ENCODE results near the gene CD200R1. TPM values are rescaled to one million over a fixed set of nuclear protein-coding genes. Genes with fewer than 3 reads are reported as not detected.

The CD200R1 gene
- total and polyA plus RNA-seq, 2 of the 8 experiments (the other 6 are each of a cell fraction or from before 2014, with no cell fraction given), result 0.02 TPM; not detected in 1

- CTCF ChIA-PET (ENCODE audit: partially characterized antibody), result interaction anchor here (0.7 to 1.5 kb wide), 4 partner anchors 8 to 334 kb away, joined by 3 to 5 read pairs (median 4); no protein-coding TSS in a partner anchor
- H3K79me1 ChIP-seq (ENCODE audit: low read depth, low read length), result no peaks in the 10 kb centered on the region
- no peak overlapping the region for H3K9ac ChIP-seq (replicated peaks in 1 of 4; ENCODE audit: extremely low read depth in 1 of 4, low read depth in 3 of 4, low read length in 3 of 4)
- no peak overlapping the region for H4K91ac ChIP-seq (replicated peaks; ENCODE audit: insufficient read length, low read length)
- no peak overlapping the region for H3K4me3 ChIP-seq (ENCODE audit: extremely low read depth in 1 of 4, insufficient read depth in 2 of 4, low read depth in 3 of 4, low read length in 4 of 4)
- FAIRE-seq, result no peak
- no peak overlapping the region for H2AK5ac ChIP-seq (ENCODE audit: low read depth, low read length)
- no peak overlapping the region for H3K14ac ChIP-seq (ENCODE audit: insufficient read length)
- 85% methylated on average over 2 of the region's 2 CpGs; no CpG with 5 or more reads in 1 of the 2 experiments for WGBS, 2 experiments (ENCODE audit: extremely low coverage in 1 of 2, insufficient coverage in 1 of 2, insufficient read length in 1 of 2, insufficient replicate concordance in 2 of 2, low coverage in 1 of 2, low lambda C conversion rate in 2 of 2, missing lambda C conversion rate in 1 of 2)
- no peak for DNase-seq (ENCODE audit: low read depth in 1 of 2, low spot score in 2 of 2)
- no peaks in the 10 kb centered on the region for H3K4me1 ChIP-seq (replicated peaks in 1 of 4; ENCODE audit: control insufficient read depth in 3 of 4, insufficient read depth in 4 of 4, low read length in 3 of 4)
- no peaks in the 10 kb centered on the region for H3K27me3 ChIP-seq (replicated peaks in 1 of 4; ENCODE audit: control insufficient read depth in 3 of 4, extremely low read depth in 1 of 4, insufficient read depth in 3 of 4, low read length in 3 of 4)
- no peak overlapping the region for H2BK12ac ChIP-seq (ENCODE audit: low read depth, low read length)
- H4K20me1 ChIP-seq (replicated peaks in 1 of 2; ENCODE audit: control insufficient read depth in 1 of 2, insufficient read depth in 2 of 2, low read length in 2 of 2), result no peaks in the 10 kb centered on the region
- no peak overlapping the region for H2BK5ac ChIP-seq (ENCODE audit: low read depth, low read length)
- no peak overlapping the region for H3K23ac ChIP-seq (ENCODE audit: insufficient read length)
- H3K79me2 ChIP-seq (ENCODE audit: control insufficient read depth in 1 of 2, insufficient read depth in 2 of 2, low read length in 2 of 2), result no peaks in the 10 kb centered on the region
- no peak overlapping the region for H3K56ac ChIP-seq (replicated peaks; ENCODE audit: insufficient read length, low read depth, low read length)
- no peaks in the 10 kb centered on the region for H3K9me3 ChIP-seq (ENCODE audit: insufficient read depth in 2 of 2, low read depth in 1 of 2, low read length in 1 of 2)
- no peak overlapping the region for H2BK120ac ChIP-seq (replicated peaks; ENCODE audit: low read depth, low read length)
- H4K8ac ChIP-seq (ENCODE audit: extremely low read depth, insufficient read depth, low read length), result no peak overlapping the region
- H3K18ac ChIP-seq (ENCODE audit: extremely low read depth, low read length), result no peak overlapping the region
- no peak overlapping the region for H2AFZ ChIP-seq (ENCODE audit: low read length)
- no peak overlapping the region for H3K4me2 ChIP-seq (ENCODE audit: insufficient read depth in 1 of 2, low read depth in 2 of 2, low read length in 2 of 2)
- no peaks in the 10 kb centered on the region for H3K23me2 ChIP-seq (ENCODE audit: low read depth, low read length)
- POLR2A ChIA-PET (ENCODE audit: partially characterized antibody), result no interaction called here
- no peak overlapping the region for H3K27ac ChIP-seq (ENCODE audit: low read depth, low read length)
- no peak overlapping the region for H2BK15ac ChIP-seq (ENCODE audit: low read length)
- no peak overlapping the region for H2BK20ac ChIP-seq (ENCODE audit: low read length)
- H3K36me3 ChIP-seq (ENCODE audit: control insufficient read depth in 2 of 4, insufficient read depth in 4 of 4, low read length in 3 of 4), result no peaks in the 10 kb centered on the region
- no peak overlapping the region for H3K4ac ChIP-seq (replicated peaks; ENCODE audit: insufficient read length, low read depth, low read length)
- no peak overlapping the region for H4K5ac ChIP-seq (ENCODE audit: insufficient read length, low read depth, low read length)
- no peak for TF ChIP-seq JUND (IDR thresholded peaks at IDR 0.05; ENCODE audit: low read length)
- TF ChIP-seq BACH1 (IDR thresholded peaks at IDR 0.05; ENCODE audit: low read length), result no peak
- no peak for TF ChIP-seq CBX8 (IDR thresholded peaks at IDR 0.05; ENCODE audit: borderline replicate concordance, low read depth, low read length)
- TF ChIP-seq RFX5 (IDR thresholded peaks at IDR 0.05; ENCODE audit: borderline replicate concordance, low read depth, low read length), result no peak
- no peak for TF ChIP-seq JUN (IDR thresholded peaks at IDR 0.05; ENCODE audit: low read depth, low read length)
- no peak for TF ChIP-seq POU5F1 (IDR thresholded peaks at IDR 0.05; ENCODE audit: low read depth, low read length)
- TF ChIP-seq EZH2 (IDR thresholded peaks at IDR 0.05; ENCODE audit: low read depth, low read length, severe bottlenecking), result no peak
- TF ChIP-seq HDAC2 (IDR thresholded peaks at IDR 0.05; ENCODE audit: borderline replicate concordance in 1 of 2, low read depth in 2 of 2, low read length in 2 of 2), result no peak
- no peak for TF ChIP-seq SIN3A (conservative IDR thresholded peaks at IDR 0.05 in 1 of 2, IDR thresholded peaks at IDR 0.05 in 1 of 2; ENCODE audit: low read depth in 1 of 2, low read length in 2 of 2)
- no peak for TF ChIP-seq RXRA (IDR thresholded peaks at IDR 0.05; ENCODE audit: insufficient read depth, low read depth, low read length)
- TF ChIP-seq POLR2AphosphoS5 (IDR thresholded peaks at IDR 0.05; ENCODE audit: low read depth, low read length), result no peak
- no peak for TF ChIP-seq CTBP2 (IDR thresholded peaks at IDR 0.05; ENCODE audit: borderline replicate concordance, insufficient read depth, insufficient read length, low read length)
- TF ChIP-seq SUZ12 (IDR thresholded peaks at IDR 0.05; ENCODE audit: low read length), result no peak
- no peak for TF ChIP-seq TBP (IDR thresholded peaks at IDR 0.05; ENCODE audit: low read depth, low read length)
- TF ChIP-seq EGR1 (IDR thresholded peaks at IDR 0.05; ENCODE audit: borderline replicate concordance, low read depth, low read length), result no peak
Measured at GRCh38 chr3:112976953-112977352, 2.0 kb upstream of the CD200R1 start.
